CD4-positive, alpha-beta T cell (primary cell): ENCODE measurements around the gene ZFP82. TPM values are rescaled to one million over a fixed set of nuclear protein-coding genes. Genes with fewer than 3 reads are reported as not detected.

Experiments used
- ATAC-seq: fragments of 200-7000 bp; cut with Tn5 transposase; one replicate; pipeline ENCODE4 v1.10.0; 2022; ENCODE audit warnings: mild to moderate bottlenecking; ENCODE audit not compliant: poor library complexity
- CTCF ChIA-PET: fragments of 350-600 bp; sonication (Branson Sonifier 250); formaldehyde crosslinking; loops from one replicate; lab custom pipeline; 2021; ENCODE audit warnings: antibody characterized with exemption, inconsistent platforms; lab: Charles Lee
- POLR2A ChIA-PET: fragments of 350-600 bp; sonication (Branson Sonifier 250); formaldehyde crosslinking; loops from one replicate; lab custom pipeline; 2021; ENCODE audit warnings: antibody characterized with exemption, inconsistent platforms; lab: Charles Lee
- DNase-seq, 14 experiments: peaks; one replicate each; pipeline ENCODE4 v3.0.0-alpha.2; 2013 to 2020; ENCODE audit warnings: mixed read lengths in 2 of 14
- H3K27ac ChIP-seq, 2 donors: one replicate each; pipeline versions ENCODE4 v1.5.1 to v1.7.0; 2013; ENCODE audit warnings: low read length in 2 of 2, low read depth in 1 of 2, mild to moderate bottlenecking in 1 of 2
- H3K27me3 ChIP-seq, 2 experiments: 1 replicate in 1 of 2; 2 replicates in 1 of 2; pipeline versions ENCODE4 v1.6.1 to v1.7.0; 2013; ENCODE audit warnings: low read length in 2 of 2, control low read depth in 1 of 2, mild to moderate bottlenecking in 1 of 2, moderate library complexity in 1 of 2; ENCODE audit not compliant: insufficient read depth in 2 of 2, control insufficient read depth in 1 of 2
- H3K36me3 ChIP-seq: one replicate; pipeline ENCODE4 v1.6.1; 2013; ENCODE audit warnings: low read length, control low read depth; ENCODE audit not compliant: insufficient read depth
- H3K4me1 ChIP-seq: one replicate; pipeline ENCODE4 v1.6.1; 2013; ENCODE audit warnings: low read length, control low read depth; ENCODE audit not compliant: insufficient read depth
- H3K4me3 ChIP-seq: one replicate; pipeline ENCODE4 v1.5.1; 2013; ENCODE audit warnings: mild to moderate bottlenecking, low read length, moderate library complexity
- H3K9me3 ChIP-seq, 2 experiments: 1 replicate in 1 of 2; 2 replicates in 1 of 2; pipeline versions ENCODE4 v1.6.1 to v1.7.0; 2013; ENCODE audit warnings: low read length in 2 of 2, mild to moderate bottlenecking in 2 of 2, control low read depth in 1 of 2, moderate library complexity in 1 of 2; ENCODE audit not compliant: control insufficient read depth in 1 of 2, insufficient read depth in 1 of 2
- H3K27ac Mint-ChIP-seq: one replicate; pipeline ENCODE4 v1.8.0; 2020; ENCODE audit warnings: mixed read lengths
- H3K27me3 Mint-ChIP-seq: one replicate; pipeline ENCODE4 v1.8.0; 2021; ENCODE audit warnings: mixed read lengths
- H3K36me3 Mint-ChIP-seq: one replicate; pipeline ENCODE4 v1.8.0; 2021; ENCODE audit warnings: low read depth, mixed read lengths
- H3K4me1 Mint-ChIP-seq: one replicate; pipeline ENCODE4 v1.8.0; 2021; ENCODE audit warnings: low read depth, mixed read lengths
- H3K4me3 Mint-ChIP-seq: one replicate; pipeline ENCODE4 v1.8.0; 2020; ENCODE audit warnings: mild to moderate bottlenecking, mixed read lengths
- H3K9me3 Mint-ChIP-seq: one replicate; pipeline ENCODE4 v1.8.0; 2020; ENCODE audit warnings: mixed read lengths
- CTCF ChIP-seq: fragments of 200-600 bp; IDR thresholded peaks from one replicate; pipeline ENCODE4 v1.8.0; 2022; ENCODE audit warnings: antibody characterized with exemption, mild to moderate bottlenecking
- intact Hi-C, 2 experiments: fragments of 100-400 bp; cut with DNase I in 1 of 2; cut with micrococcal nuclease in 1 of 2; formaldehyde crosslinking; loops; one replicate each; pipeline versions ENCODE4 v1.15.1 to v1.9.0; 2023 to 2025; cut with DNase I, micrococcal nuclease
- total RNA-seq, 174 experiments: library from RNA in 2 of 174; stranded (reverse) in 2 of 174; gene quantifications; one replicate each; pipeline ENCODE4 v1.2.3 and lab custom pipeline; 2021 to 2026

The ZFP82 gene
- total RNA-seq, 2 experiments from 2014 or later: 3.4 to 3.8 TPM

GRCh38 chr19:36404498-36404897 is 13.9 kb downstream of the ZFP82 start:
- Mint-ChIP-seq H3K9me3 (peaks cover 31% of the 10 kb centered on the region), H3K4me1 (no peaks in the 10 kb centered on the region), H3K27ac (no peak overlapping the region), H3K4me3 (no peak overlapping the region), H3K27me3 (no peaks in the 10 kb centered on the region), H3K36me3 (peaks cover 97% of the 10 kb centered on the region)
- intact Hi-C loops: no loop called here
- Histone ChIP-seq H3K4me1 (no peaks in the 10 kb centered on the region), H3K4me3 (no peak overlapping the region), H3K27ac (no peak overlapping the region), H3K27me3 (no peaks in the 10 kb centered on the region), H3K9me3 (peaks cover 37 to 64% of the 10 kb centered on the region in 2 experiments), H3K36me3 (peaks cover 79% of the 10 kb centered on the region)
- DNase-seq (no peak), ATAC-seq (no peak)
- ChIA-PET POLR2A (no interaction called here), CTCF (no interaction called here)
- TF ChIP-seq CTCF: no peak

GRCh38 chr19:36401475-36401874 is 17.0 kb downstream of the ZFP82 start:
- H3K4me1 Mint-ChIP-seq: no peaks in the 10 kb centered on the region
- H3K4me3 ChIP-seq: no peak overlapping the region
- H3K9me3 Mint-ChIP-seq: peaks cover 20% of the 10 kb centered on the region

GRCh38 chr19:36398571-36398970 is 19.9 kb downstream of the ZFP82 start:
- CTCF ChIA-PET: no interaction called here
- Mint-ChIP-seq H3K4me3 (no peak overlapping the region), H3K36me3 (peaks cover 98% of the 10 kb centered on the region), H3K27me3 (no peaks in the 10 kb centered on the region), H3K9me3 (peaks cover 19% of the 10 kb centered on the region), H3K27ac (no peak overlapping the region), H3K4me1 (no peaks in the 10 kb centered on the region)
- Histone ChIP-seq H3K4me3 (no peak overlapping the region), H3K9me3 (peaks cover 52 to 80% of the 10 kb centered on the region in 2 experiments), H3K27me3 (no peaks in the 10 kb centered on the region), H3K4me1 (no peaks in the 10 kb centered on the region), H3K36me3 (peaks cover 54% of the 10 kb centered on the region), H3K27ac (no peak overlapping the region)
- no peak for DNase-seq
- no peak for TF ChIP-seq CTCF
- ATAC-seq: no peak
- POLR2A ChIA-PET: no interaction called here
- intact Hi-C loops: no loop called here

More at GRCh38 chr19:36401475-36401874, 17.0 kb downstream of the ZFP82 start:
- H3K27me3 ChIP-seq: no peaks in the 10 kb centered on the region
- H3K9me3 ChIP-seq: peaks cover 52 to 72% of the 10 kb centered on the region in 2 experiments
- no peaks in the 10 kb centered on the region for H3K4me1 ChIP-seq
- ChIA-PET CTCF (no interaction called here), POLR2A (no interaction called here)
- Mint-ChIP-seq H3K27me3 (no peaks in the 10 kb centered on the region), H3K36me3 (peaks cover 99% of the 10 kb centered on the region), H3K4me3 (no peak overlapping the region), H3K27ac (no peak overlapping the region)
- ATAC-seq (no peak), DNase-seq (no peak)
- no peak overlapping the region for H3K27ac ChIP-seq
- TF ChIP-seq CTCF: no peak
- peaks cover 61% of the 10 kb centered on the region for H3K36me3 ChIP-seq
- intact Hi-C loops: no loop called here
